Osteocyte (in vitro differentiated cells): ENCODE results near the gene IFI16. TPM values are rescaled to one million over a fixed set of nuclear protein-coding genes. Genes with fewer than 3 reads are reported as not detected.

Experiments
- DNase-seq: peaks from one replicate; pipeline ENCODE4 v3.0.0; 2021; ENCODE audit warnings: mixed read lengths; ENCODE audit not compliant: unreplicated experiment; ENCODE audit errors: extremely low spot score
- H3K27ac Mint-ChIP-seq: one replicate; pipeline ENCODE4 v1.8.0; 2021; ENCODE audit warnings: mild to moderate bottlenecking, mixed read lengths; ENCODE audit not compliant: unreplicated experiment
- H3K27me3 Mint-ChIP-seq: one replicate; pipeline ENCODE4 v1.8.0; 2021; ENCODE audit warnings: mixed read lengths; ENCODE audit not compliant: unreplicated experiment
- H3K36me3 Mint-ChIP-seq: one replicate; pipeline ENCODE4 v1.8.0; 2021; ENCODE audit warnings: mixed read lengths; ENCODE audit not compliant: unreplicated experiment
- H3K4me1 Mint-ChIP-seq: one replicate; pipeline ENCODE4 v1.8.0; 2021; ENCODE audit warnings: mixed read lengths; ENCODE audit not compliant: unreplicated experiment
- H3K4me3 Mint-ChIP-seq: one replicate; pipeline ENCODE4 v1.8.0; 2021; ENCODE audit warnings: mild to moderate bottlenecking, moderate library complexity, mixed read lengths; ENCODE audit not compliant: unreplicated experiment
- H3K9me3 Mint-ChIP-seq: one replicate; pipeline ENCODE4 v1.8.0; 2021; ENCODE audit warnings: mixed read lengths; ENCODE audit not compliant: unreplicated experiment
- total RNA-seq: library from RNA; stranded (reverse); gene quantifications from 2 replicates; pipeline ENCODE4 v1.2.1, GENCODE V29; 2021
- TF ChIP-seq, protein P1 (sequence below): fragments of 200-600 bp; sonication (generic); IDR thresholded peaks from 2 replicates; pipeline ENCODE4 v1.5.0; 2021; ENCODE audit warnings: antibody characterized with exemption, mild to moderate bottlenecking, moderate library complexity

Gene IFI16
- total RNA-seq, 1 donor from 2014 or later: 62.4 TPM

DNA sequence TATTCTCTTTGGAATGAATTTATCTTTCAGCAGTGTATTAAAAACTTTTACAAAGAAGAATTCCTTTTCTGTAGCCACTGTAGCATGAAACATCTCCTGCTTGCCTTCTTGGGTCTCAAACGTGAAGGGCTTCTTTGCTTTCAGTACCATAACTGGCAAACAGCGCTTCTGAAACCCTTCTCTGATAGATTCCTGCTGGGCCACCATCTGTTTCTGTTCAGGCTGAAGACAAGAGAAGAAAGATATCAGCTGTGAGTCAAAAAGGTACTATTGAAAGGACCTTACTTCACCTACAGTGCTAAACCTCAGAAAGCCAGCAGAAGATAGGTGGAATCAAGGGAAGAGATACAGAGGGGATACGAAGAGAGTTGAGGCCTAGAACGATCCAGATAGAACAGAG, 56.4 kb downstream of the IFI16 start:
- no peak overlapping the region for H3K4me3 Mint-ChIP-seq
- peaks cover 31% of the 10 kb centered on the region for H3K27me3 Mint-ChIP-seq
- no peaks in the 10 kb centered on the region for H3K9me3 Mint-ChIP-seq
- TF ChIP-seq, protein P1, sequence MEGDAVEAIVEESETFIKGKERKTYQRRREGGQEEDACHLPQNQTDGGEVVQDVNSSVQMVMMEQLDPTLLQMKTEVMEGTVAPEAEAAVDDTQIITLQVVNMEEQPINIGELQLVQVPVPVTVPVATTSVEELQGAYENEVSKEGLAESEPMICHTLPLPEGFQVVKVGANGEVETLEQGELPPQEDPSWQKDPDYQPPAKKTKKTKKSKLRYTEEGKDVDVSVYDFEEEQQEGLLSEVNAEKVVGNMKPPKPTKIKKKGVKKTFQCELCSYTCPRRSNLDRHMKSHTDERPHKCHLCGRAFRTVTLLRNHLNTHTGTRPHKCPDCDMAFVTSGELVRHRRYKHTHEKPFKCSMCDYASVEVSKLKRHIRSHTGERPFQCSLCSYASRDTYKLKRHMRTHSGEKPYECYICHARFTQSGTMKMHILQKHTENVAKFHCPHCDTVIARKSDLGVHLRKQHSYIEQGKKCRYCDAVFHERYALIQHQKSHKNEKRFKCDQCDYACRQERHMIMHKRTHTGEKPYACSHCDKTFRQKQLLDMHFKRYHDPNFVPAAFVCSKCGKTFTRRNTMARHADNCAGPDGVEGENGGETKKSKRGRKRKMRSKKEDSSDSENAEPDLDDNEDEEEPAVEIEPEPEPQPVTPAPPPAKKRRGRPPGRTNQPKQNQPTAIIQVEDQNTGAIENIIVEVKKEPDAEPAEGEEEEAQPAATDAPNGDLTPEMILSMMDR: no peak
- no peak for DNase-seq
- no peaks in the 10 kb centered on the region for H3K36me3 Mint-ChIP-seq
- H3K27ac Mint-ChIP-seq: no peak overlapping the region
- H3K4me1 Mint-ChIP-seq: no peaks in the 10 kb centered on the region

DNA sequence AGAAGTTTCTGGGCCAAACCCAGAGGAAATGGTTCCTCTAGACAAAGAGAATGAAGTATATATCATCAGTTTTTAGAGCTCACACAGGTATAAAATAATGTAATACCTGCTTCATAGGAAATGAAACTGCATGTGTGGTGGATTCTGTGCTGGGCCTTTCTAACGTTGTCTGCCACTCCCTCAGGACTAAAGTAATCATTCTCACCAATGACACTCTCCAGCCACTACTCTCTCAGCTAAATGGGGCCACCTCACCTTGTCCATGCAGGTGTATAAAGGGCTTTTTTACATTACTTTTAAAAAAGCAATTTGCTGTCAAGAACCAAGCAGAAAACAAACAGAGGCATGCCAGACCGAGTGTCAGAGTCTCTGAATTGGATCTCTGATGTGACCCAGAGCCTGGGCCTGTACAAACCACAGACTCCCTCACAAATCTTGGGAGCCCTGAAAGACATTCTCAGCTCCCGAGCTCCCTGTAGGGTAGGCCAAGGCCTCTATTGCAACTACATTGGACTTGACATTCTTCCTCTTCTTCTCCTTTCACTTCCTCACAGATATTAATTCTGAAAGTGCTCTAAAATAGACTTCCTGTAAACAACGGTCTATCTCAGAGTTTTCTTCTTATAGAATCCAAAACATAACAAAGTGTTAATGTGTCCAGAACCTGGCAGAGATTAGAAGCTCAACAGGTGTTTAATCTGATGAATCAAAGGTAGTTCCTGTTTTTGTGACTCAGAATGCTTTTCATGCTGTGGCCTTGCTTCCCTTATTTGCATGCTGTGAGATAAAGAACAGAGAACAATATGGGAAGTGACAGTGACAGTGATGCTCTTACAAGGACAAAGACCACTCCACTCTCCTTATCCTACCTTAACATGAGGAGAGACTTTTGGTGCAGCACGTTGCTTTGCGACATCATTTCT, 58.3 kb downstream of the IFI16 start:
- Mint-ChIP-seq H3K27ac (no peak overlapping the region), H3K9me3 (no peaks in the 10 kb centered on the region), H3K4me1 (no peaks in the 10 kb centered on the region), H3K4me3 (no peak overlapping the region), H3K36me3 (no peaks in the 10 kb centered on the region), H3K27me3 (peaks cover 23% of the 10 kb centered on the region)
- DNase-seq: no peak
- TF ChIP-seq, protein P1: no peak

DNA sequence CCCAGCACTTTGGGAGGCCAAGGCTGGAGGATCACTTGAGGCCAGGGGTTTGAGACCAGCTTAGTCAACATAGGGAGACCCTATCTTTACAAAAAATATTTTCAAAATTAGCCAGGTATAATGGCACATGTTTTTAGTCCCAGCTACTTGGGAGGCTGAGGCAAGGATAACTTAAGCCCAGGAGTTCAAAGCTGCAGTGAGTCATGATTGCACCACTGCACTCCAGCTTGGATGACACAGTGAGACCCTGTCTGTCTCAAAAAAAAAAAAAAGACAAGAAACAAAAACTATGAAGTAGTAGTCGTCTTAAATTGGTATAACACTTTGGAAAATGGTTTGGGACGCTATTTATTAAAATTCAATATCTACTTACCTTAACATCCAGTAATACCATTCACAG, 59.2 kb downstream of the IFI16 start:
- Mint-ChIP-seq H3K4me1 (no peaks in the 10 kb centered on the region), H3K27me3 (peaks cover 16% of the 10 kb centered on the region), H3K4me3 (no peak overlapping the region), H3K9me3 (no peaks in the 10 kb centered on the region), H3K27ac (no peak overlapping the region), H3K36me3 (no peaks in the 10 kb centered on the region)
- TF ChIP-seq, protein P1: no peak
- DNase-seq: no peak

DNA sequence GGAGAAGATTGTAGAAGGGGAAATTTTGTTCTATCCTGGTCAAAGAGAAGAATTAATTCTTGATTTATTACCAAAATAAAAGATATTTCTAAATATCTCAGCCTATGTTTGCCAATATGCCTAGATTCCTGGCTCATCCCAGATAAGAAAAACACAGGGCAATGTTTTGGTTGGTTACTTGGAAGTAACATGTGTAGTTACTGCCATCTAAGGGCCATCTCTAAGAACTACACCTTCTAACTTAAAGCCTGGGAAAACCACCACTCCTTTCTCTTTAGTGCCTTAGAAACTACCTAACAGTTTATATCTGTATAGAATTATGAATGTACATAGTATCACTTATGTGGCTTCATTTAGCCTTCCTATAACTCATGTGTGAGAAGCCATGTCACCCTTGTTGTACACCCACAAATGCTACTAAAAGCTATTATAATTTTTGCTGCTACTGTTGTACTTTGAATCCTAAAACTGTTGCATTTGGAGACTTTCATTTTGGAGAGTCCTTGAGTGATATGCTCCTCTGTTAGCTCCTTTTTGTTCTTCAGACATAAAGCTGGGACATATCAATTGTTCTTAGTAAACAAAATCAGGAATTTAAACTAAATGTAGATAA, 62.4 kb downstream of the IFI16 start:
- Mint-ChIP-seq H3K9me3 (no peaks in the 10 kb centered on the region), H3K4me1 (no peaks in the 10 kb centered on the region), H3K27ac (no peak overlapping the region), H3K27me3 (peaks cover 11% of the 10 kb centered on the region), H3K36me3 (no peaks in the 10 kb centered on the region), H3K4me3 (no peak overlapping the region)
- TF ChIP-seq, protein P1: peak; percentile 74
- no peak for DNase-seq

DNA sequence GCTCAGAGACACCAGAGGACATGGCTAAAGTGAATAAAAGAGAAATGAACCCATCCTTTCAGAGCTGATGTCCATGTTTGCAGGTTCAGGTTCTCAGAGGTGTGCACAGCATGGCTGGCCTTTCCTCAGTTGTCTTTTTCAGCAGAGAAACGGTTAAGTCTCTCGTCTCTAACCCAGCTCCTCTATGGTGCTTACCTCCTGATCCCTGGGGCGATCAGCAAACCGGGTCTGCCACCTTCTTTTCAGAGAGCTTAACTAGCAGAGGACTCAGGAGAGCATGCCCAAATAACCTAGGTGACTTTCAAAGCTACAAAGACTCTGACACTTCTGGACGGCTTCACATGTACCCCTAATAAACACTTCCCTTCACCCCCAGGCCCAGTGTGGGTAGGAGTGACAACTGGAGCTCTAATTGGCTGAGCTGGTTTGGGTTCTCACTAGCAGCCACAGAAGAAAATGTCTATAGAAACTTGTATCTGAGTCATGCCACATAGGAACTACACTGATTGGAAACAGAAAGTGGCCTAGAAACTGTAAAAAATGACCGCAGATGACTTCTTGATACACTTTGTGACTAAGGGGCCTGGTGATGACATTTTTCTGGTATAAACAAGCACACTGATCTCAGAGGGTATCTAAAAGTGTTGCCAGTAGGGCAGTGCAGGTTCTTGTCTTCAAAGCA, 66.9 kb downstream of the IFI16 start, which contains the start of gene AIM2:
Gene AIM2, minus strand, starts transcription at position 329 of the 682 bp plus-strand sequence. CDS start 3,267 bp downstream, outside the sequence.
- peaks cover 41% of the 10 kb centered on the region for H3K27me3 Mint-ChIP-seq
- no peak within 1 kb of the TSS for H3K4me3 Mint-ChIP-seq
- H3K27ac Mint-ChIP-seq: no peak within 1 kb of the TSS
- no peaks in the 10 kb centered on the region for H3K9me3 Mint-ChIP-seq
- no peaks in the 10 kb centered on the region for H3K36me3 Mint-ChIP-seq
- no peaks in the 10 kb centered on the region for H3K4me1 Mint-ChIP-seq
- TF ChIP-seq, protein P1: no peak
- no peak for DNase-seq
